HepG2 (cell line): ENCODE measurements around the gene UACA. TPM values are rescaled to one million over a fixed set of nuclear protein-coding genes. Genes with fewer than 3 reads are reported as not detected.

Experiments used
- ATAC-seq: fragments of 200-7000 bp; cut with Tn5 transposase; 3 replicates; pipeline ENCODE4 v1.9.1; 2020; ENCODE audit warnings: mild to moderate bottlenecking, moderate library complexity
- BruUV-seq: library from RNA; stranded (reverse); fragments of 400-500 nt; replicated peaks from 2 replicates; lab custom pipeline; 2021; lab: Mats Ljungman, UMichigan
- CTCF ChIA-PET: fragments of 300-600 bp; formaldehyde crosslinking; extraction: SDS; loops from one replicate; lab custom pipeline; 2021; ENCODE audit warnings: low total read pairs, inconsistent platforms, low intra/inter-chr PET ratio; lab: Yijun Ruan, JAX
- POLR2A ChIA-PET: fragments of 350-600 bp; sonication (Branson Sonifier 250); formaldehyde crosslinking; loops from one replicate; lab custom pipeline; 2020; ENCODE audit warnings: antibody characterized with exemption, inconsistent platforms; lab: Yijun Ruan, JAX
- DNase-seq: peaks from one replicate; pipeline ENCODE4 v3.0.0-alpha.2; 2015; ENCODE audit warnings: low spot score
- FAIRE-seq: peaks from 3 replicates; lab custom pipeline; 2011; peaks lifted over from hg19 to GRCh38; lab: Jason Lieb, UNC
- H2AFZ ChIP-seq: one replicate; pipeline ENCODE4 v1.6.1; 2011; ENCODE audit warnings: low read length, inconsistent platforms
- H3K27ac ChIP-seq: fragments of 300-600 bp; 3 replicates; pipeline ENCODE4 v1.8.0; 2011; ENCODE audit warnings: mixed run types, mild to moderate bottlenecking, mixed read lengths, low read length, inconsistent platforms; ENCODE audit not compliant: insufficient read depth; ENCODE audit errors: extremely low read length
- H3K27me3 ChIP-seq, 2 experiments: fragments of 200-600 bp in 1 of 2; 2 replicates in 1 of 2; 3 replicates in 1 of 2; pipeline versions ENCODE4 v1.6.0 to v1.8.0; 2011; ENCODE audit warnings: low read length in 2 of 2, mild to moderate bottlenecking in 2 of 2, moderate library complexity in 2 of 2, inconsistent platforms in 1 of 2; ENCODE audit not compliant: insufficient read depth in 2 of 2, control insufficient read depth in 1 of 2
- H3K36me3 ChIP-seq, 2 experiments: fragments of 200-600 bp in 1 of 2; replicated peaks in 1 of 2; 2 replicates in 1 of 2; 3 replicates in 1 of 2; pipeline versions ENCODE4 v1.5.1 to v1.8.0; 2011; ENCODE audit warnings: low read length in 2 of 2, inconsistent platforms in 1 of 2; ENCODE audit not compliant: insufficient read depth in 2 of 2, control insufficient read depth in 1 of 2
- H3K4me1 ChIP-seq: 2 replicates; pipeline ENCODE4 v1.5.1; 2012; ENCODE audit warnings: low read length, inconsistent platforms; ENCODE audit not compliant: insufficient read depth
- H3K4me2 ChIP-seq: 2 replicates; pipeline ENCODE4 v1.6.0; 2011; ENCODE audit warnings: low read depth, low read length, inconsistent platforms
- H3K4me3 ChIP-seq, 3 experiments: fragments of 200-600 bp in 1 of 3; sonication (generic), shearing (Covaris generic) in 1 of 3; replicated peaks in 1 of 3; 2 replicates each; pipeline ENCODE4 v1.5.1; 2011 to 2016; ENCODE audit warnings: low read length in 3 of 3, inconsistent platforms in 2 of 3, low read depth in 2 of 3, mild to moderate bottlenecking in 2 of 3, control low read depth in 1 of 3, mixed read lengths in 1 of 3; ENCODE audit not compliant: insufficient read depth in 1 of 3
- H3K79me2 ChIP-seq: one replicate; pipeline ENCODE4 v1.6.1; 2011; ENCODE audit warnings: low read length, inconsistent platforms; ENCODE audit not compliant: insufficient read depth
- H3K9ac ChIP-seq: 2 replicates; pipeline ENCODE4 v1.6.0; 2011; ENCODE audit warnings: mild to moderate bottlenecking, low read depth, low read length, inconsistent platforms; ENCODE audit not compliant: insufficient read depth
- H3K9me3 ChIP-seq: 2 replicates; pipeline ENCODE4 v1.5.1; 2012; ENCODE audit warnings: mild to moderate bottlenecking, low read length
- H4K20me1 ChIP-seq: 2 replicates; pipeline ENCODE4 v1.6.0; 2011; ENCODE audit warnings: inconsistent platforms, mild to moderate bottlenecking, low read length, moderate library complexity; ENCODE audit not compliant: insufficient read depth
- DR1 ChIP-seq: sonication (generic); formaldehyde crosslinking; IDR thresholded peaks from 2 replicates; pipeline ENCODE4 v1.8.0; 2021; ENCODE audit warnings: mild to moderate bottlenecking, missing genetic modification reagents, inconsistent platforms
- IRF9 ChIP-seq: sonication (generic); formaldehyde crosslinking; IDR thresholded peaks from 2 replicates; pipeline ENCODE4 v1.8.0; 2022; ENCODE audit warnings: missing genetic modification reagents, mild to moderate bottlenecking, borderline replicate concordance
- JDP2 ChIP-seq: sonication (generic); formaldehyde crosslinking; IDR thresholded peaks from 2 replicates; pipeline ENCODE4 v1.8.1; 2022; ENCODE audit warnings: missing genetic modification reagents, borderline replicate concordance
- KAT8 ChIP-seq: IDR thresholded peaks from 2 replicates; pipeline ENCODE4 v1.6.1; 2016; ENCODE audit warnings: missing genetic modification reagents, missing compliant biosample characterization
- MATR3 ChIP-seq: sonication (generic); formaldehyde crosslinking; IDR thresholded peaks from 2 replicates; pipeline ENCODE4 v1.4.0; 2020; ENCODE audit warnings: missing genetic modification reagents
- NFATC3 ChIP-seq: sonication (generic); formaldehyde crosslinking; IDR thresholded peaks from 2 replicates; pipeline ENCODE4 v1.5.1; 2020; ENCODE audit warnings: mild to moderate bottlenecking, missing genetic modification reagents
- TBP ChIP-seq: sonication (generic); formaldehyde crosslinking; IDR thresholded peaks from 2 replicates; pipeline ENCODE4 v1.5.0; 2020; ENCODE audit warnings: missing genetic modification reagents
- ZFP62 ChIP-seq: sonication (generic); formaldehyde crosslinking; IDR thresholded peaks from 2 replicates; pipeline ENCODE4 v1.4.0; 2020; ENCODE audit warnings: missing genetic modification reagents
- ZNF138 ChIP-seq: sonication (generic); formaldehyde crosslinking; IDR thresholded peaks from 2 replicates; pipeline ENCODE4 v1.5.0; 2020; ENCODE audit warnings: mild to moderate bottlenecking, low read depth, missing genetic modification reagents
- ZNF160 ChIP-seq: sonication (generic); formaldehyde crosslinking; IDR thresholded peaks from 2 replicates; pipeline ENCODE4 v1.8.0; 2022; ENCODE audit warnings: mild to moderate bottlenecking, inconsistent platforms, missing genetic modification reagents
- ZNF503 ChIP-seq: sonication (generic); formaldehyde crosslinking; IDR thresholded peaks from 2 replicates; pipeline ENCODE4 v1.4.0; 2020; ENCODE audit warnings: missing genetic modification reagents
- WGBS: methylation state at CpG from one replicate; pipeline ENCODE4 v1.1.6; 2017; ENCODE audit warnings: low lambda C conversion rate; 5-methylcytosine and 5-hydroxymethylcytosine counted together
- in situ Hi-C: cut with HindIII; loops from 2 replicates; pipeline ENCODE4 v1.10.0; 2017; ENCODE audit warnings: low pct_unique_long_range_greater_than_20kb; ENCODE audit not compliant: extremely low pct_ligation_motif_present
- intact Hi-C: fragments of 100-400 bp; cut with micrococcal nuclease; formaldehyde crosslinking; loops from one replicate; pipeline ENCODE4 v1.10.0; 2022; ENCODE audit not compliant: unreplicated experiment
- polyA plus RNA-seq, 8 experiments: library from polyadenylated mRNA; depleted of rRNA in 3 of 8; stranded (reverse) in 7 of 8; unstranded in 1 of 8; fragments of >200 nt; fragmentation: Illumina TruSeq in 4 of 8; extraction: Trizol in 4 of 8; gene quantifications; 2 replicates each; pipeline versions ENCODE4 v1.2.1 to v1.2.3, GENCODE V29; 2011 to 2016; ENCODE audit warnings: low read depth in 4 of 8, missing spikeins in 1 of 8, mixed read lengths in 1 of 8; ENCODE audit not compliant: insufficient read depth in 1 of 8
- total RNA-seq, 5 experiments: library from RNA; depleted of rRNA; stranded (reverse); fragments of >200 nt; fragmentation: Illumina TruSeq; extraction: Trizol; gene quantifications; 2 replicates each; pipeline ENCODE4 v1.2.3, GENCODE V29; 2016; ENCODE audit warnings: low read depth in 1 of 5

The UACA gene
- total and polyA plus RNA-seq, 2 of the 13 experiments (the other 11 are each of a cell fraction or from before 2014, with no cell fraction given) = 17.8 to 39.2 TPM

- H3K9ac ChIP-seq = no peak overlapping the region
- no peaks in the 10 kb centered on the region for H4K20me1 ChIP-seq
- no peaks in the 10 kb centered on the region for H3K79me2 ChIP-seq
- no peaks in the 10 kb centered on the region for H3K4me1 ChIP-seq
- intact Hi-C loops (no loop called here), in situ Hi-C loops (no loop called here)
- H3K9me3 ChIP-seq = no peaks in the 10 kb centered on the region
- H3K4me2 ChIP-seq = no peak overlapping the region
- H2AFZ ChIP-seq = no peak overlapping the region
- BruUV-seq = no TSS peak
- TF ChIP-seq KAT8 (CRISPR knock-in tag) (no peak), IRF9 (CRISPR knock-in tag) (no peak), MATR3 (CRISPR knock-in tag) (no peak), NFATC3 (no peak), ZNF503 (CRISPR knock-in tag) (no peak), TBP (no peak), ZFP62 (CRISPR knock-in tag) (no peak), ZNF160 (CRISPR knock-in tag) (no peak), DR1 (CRISPR knock-in tag) (no peak), JDP2 (CRISPR knock-in tag) (no peak), ZNF138 (no peak)
- ATAC-seq = no peak
- 97% methylated on average over 8 of the region's 8 CpGs for WGBS
- no peak overlapping the region for H3K4me3 ChIP-seq
- H3K36me3 ChIP-seq = no peaks in the 10 kb centered on the region
- FAIRE-seq = no peak
- DNase-seq = no peak
- H3K27me3 ChIP-seq = no peaks in the 10 kb centered on the region
- POLR2A ChIA-PET = interaction anchor here (1.2 kb wide), 1 partner anchor 10 kb away, joined by 4 read pairs; no protein-coding TSS in a partner anchor
- H3K27ac ChIP-seq = no peak overlapping the region
- CTCF ChIA-PET = no interaction called here
Measured at GRCh38 chr15:70750203-70750869, 13.0 kb downstream of the UACA start.
